OCI-LY3 (cell line): Measurements from ENCODE around the gene GPSM3.

Source experiments
- EZH2phosphoT487 ChIP-seq: fragments of 200-600 bp; shearing (Covaris generic); IDR thresholded peaks from 2 replicates; pipeline ENCODE4 v1.6.1; 2018; ENCODE audit warnings: antibody characterized with exemption, mixed run types, low read depth
- TF ChIP-seq, protein P1 (sequence below): fragments of 200-600, 300-600 bp; sonication (generic); IDR thresholded peaks from 2 replicates; pipeline ENCODE4 v1.5.1; 2014; ENCODE audit warnings: antibody characterized with exemption, low read length, low read depth

DNA sequence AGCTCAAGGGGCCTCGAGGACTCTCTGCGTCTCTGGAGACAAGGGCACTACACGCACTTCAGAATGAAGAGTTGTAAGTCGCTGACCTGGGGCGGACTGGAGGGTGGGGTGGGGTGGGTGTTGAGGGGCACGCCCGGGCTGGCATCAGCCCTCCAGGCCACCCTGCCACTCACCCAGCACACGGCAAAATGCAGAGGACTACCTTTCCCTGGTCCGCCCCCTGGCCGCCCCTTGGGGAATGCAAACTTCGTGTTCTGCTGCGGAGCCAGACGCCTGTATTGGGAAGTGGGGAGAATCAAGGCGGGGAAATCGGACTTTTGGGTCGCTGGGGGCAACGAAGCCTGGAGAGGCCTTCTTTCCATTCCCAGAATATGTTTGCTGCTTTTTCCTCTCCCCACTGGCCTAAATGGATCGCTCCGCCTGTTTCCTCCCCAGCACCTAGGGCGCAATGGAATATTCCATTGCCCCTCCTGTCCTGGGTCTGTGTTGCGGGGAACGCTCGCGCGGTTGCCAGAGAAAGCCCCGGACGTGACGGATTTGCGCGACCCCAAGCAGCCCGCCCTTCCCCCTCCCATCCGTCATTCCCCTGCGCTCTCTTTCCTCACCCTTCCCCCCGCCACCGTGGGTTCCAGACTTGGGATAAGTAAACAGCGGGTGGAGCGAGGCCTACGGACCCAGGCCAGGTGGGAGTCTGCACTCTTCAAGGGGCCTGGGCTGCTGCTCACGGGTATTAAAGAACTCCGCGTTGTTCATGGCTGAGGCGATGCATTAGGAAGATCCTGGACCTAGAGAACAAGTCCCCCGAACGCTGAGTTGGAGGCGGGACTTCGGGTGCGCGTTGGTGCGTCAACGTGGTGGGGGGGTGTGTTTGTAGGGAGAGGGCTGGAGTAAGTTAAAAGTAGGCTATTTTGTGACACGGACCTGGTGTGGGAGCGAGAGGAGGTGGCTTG, 38.6 kb downstream of the GPSM3 start, which contains the start of gene PPT2:
- TF ChIP-seq, protein P1, sequence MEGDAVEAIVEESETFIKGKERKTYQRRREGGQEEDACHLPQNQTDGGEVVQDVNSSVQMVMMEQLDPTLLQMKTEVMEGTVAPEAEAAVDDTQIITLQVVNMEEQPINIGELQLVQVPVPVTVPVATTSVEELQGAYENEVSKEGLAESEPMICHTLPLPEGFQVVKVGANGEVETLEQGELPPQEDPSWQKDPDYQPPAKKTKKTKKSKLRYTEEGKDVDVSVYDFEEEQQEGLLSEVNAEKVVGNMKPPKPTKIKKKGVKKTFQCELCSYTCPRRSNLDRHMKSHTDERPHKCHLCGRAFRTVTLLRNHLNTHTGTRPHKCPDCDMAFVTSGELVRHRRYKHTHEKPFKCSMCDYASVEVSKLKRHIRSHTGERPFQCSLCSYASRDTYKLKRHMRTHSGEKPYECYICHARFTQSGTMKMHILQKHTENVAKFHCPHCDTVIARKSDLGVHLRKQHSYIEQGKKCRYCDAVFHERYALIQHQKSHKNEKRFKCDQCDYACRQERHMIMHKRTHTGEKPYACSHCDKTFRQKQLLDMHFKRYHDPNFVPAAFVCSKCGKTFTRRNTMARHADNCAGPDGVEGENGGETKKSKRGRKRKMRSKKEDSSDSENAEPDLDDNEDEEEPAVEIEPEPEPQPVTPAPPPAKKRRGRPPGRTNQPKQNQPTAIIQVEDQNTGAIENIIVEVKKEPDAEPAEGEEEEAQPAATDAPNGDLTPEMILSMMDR = no peak
- no peak for TF ChIP-seq EZH2phosphoT487
